Stimulated activated CD8-positive, alpha-beta memory T cell treated with anti-CD3 and anti-CD28 coated beads, Interleukin-7, amount 100 ng/mL, for 4 hours (primary cell): ENCODE data around the gene GNAQ.
"Not testable (repeated sequence)": the region's sequence is repeated elsewhere in the genome, so short reads cannot be mapped to it uniquely, and the experiment has no call there.

Source experiments
- DNase-seq, 2 donors: peaks; one replicate each; pipeline ENCODE4 v3.0.0-alpha.2; 2020; ENCODE audit warnings: low read depth in 2 of 2

The GNAQ gene

DNA sequence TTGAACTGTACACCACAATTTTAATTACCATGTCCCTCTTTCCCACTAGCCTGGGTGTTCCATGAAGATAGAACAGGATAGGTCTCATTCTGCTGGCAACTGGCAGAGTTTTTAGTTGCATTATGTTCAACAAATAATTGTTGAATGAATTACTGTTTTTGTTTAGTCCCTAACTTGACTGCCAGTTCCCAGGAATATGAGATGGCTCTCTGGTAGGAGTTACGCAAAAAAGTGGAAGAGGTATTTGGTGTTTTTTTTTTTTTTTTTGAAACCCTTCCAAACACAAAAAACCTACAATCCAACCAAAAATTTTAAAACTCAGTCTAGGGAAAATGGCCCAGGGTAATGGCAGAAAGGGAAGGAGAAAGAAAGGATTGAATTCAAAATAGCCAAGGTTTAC, 153.6 kb downstream of the GNAQ start:
- no peak for DNase-seq

DNA sequence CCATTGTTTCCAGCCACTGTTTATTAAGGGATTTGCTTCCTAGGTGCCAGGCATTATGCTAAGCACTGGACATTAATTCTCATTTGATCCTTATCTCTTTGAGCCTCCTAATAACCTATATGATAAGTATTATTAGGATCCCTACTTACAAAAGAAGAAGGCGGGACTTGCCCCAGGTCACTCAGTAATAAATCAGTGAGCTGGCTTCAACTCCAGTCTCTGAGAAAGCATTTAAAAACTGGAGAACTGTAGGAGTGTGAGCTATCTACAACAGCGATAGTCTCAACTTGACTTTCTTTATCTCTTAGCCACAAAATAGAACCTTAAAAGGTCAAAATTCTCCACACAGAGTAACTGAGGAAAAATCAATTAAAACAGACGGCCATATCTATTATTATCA, 155.0 kb downstream of the GNAQ start:
- no peak for DNase-seq

DNA sequence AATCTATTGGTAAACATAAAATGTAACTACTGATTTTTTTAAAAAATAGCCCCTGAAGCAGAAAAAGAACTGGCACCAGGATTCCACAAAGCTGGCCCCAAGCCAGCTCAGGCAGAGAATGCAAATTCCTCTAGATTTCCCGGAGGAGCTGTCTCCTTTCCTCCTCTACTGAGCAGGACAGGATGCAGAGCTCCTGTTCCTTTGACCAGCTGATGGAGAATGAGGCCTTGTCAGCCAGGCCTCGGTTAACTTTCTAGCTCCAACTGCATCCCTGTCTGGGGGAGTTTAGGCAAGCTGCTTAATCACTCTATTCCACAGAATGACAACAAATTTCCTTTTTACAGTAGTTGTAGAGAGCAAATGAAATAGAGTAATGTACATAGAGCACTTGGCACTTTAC, 155.5 kb downstream of the GNAQ start:
- DNase-seq, result no peak

DNA sequence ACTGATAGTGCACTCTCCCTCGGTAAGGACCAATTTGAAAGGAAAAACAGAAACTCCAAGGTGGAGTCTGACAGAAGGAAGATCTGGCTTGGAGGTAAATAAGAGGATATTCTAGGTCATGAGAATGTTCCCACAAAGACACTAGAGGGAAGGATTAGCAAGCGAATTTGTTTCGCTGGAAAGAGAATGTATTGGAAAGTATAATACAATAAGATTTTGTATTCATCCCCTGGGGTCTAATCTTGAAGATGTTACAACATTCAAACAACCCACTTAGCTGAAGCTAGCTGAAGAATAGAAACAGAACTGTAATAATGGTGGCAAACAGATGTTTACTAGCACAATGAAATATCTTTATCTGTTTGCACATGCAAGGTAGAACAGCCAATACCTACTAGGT, 158.7 kb downstream of the GNAQ start:
- DNase-seq, result no peak

DNA sequence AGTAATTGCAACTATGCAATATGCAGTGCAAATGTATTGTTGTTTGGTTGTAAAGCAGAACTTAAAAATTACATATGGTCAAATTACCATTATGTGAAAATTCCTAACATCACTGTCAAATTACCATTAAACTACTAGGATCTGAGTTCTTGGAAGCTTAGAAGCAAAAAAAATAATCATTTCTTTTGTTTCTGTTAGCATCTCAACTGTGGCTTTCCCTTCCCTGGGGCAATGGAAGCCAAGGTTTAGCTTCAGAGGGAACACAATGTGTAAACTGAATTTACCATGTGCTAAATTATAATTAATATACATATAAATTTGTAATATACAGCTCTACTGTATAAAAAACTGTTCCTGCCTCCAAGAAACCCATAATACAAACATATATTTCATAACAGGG, 159.4 kb downstream of the GNAQ start:
- DNase-seq, result no peak

DNA sequence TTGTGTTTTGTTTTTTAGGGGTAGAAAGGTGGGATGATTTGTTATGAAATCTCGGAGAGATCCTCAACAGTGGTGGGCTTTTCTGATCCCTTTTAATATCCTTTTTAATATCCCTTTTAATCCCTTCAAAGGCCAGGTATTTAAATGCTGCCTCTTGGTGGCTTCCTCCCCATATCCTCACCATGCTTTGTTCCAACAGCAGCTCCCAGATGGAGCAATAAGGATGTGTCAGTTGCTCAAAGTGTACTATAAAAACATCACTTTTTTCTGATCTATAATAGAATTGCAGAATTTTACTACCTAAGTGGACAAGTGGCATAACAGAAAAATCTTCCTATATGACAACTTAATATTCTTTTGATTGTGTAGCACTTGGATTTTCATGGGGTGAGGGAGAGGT, 160.1 kb downstream of the GNAQ start:
- no peak for DNase-seq

DNA sequence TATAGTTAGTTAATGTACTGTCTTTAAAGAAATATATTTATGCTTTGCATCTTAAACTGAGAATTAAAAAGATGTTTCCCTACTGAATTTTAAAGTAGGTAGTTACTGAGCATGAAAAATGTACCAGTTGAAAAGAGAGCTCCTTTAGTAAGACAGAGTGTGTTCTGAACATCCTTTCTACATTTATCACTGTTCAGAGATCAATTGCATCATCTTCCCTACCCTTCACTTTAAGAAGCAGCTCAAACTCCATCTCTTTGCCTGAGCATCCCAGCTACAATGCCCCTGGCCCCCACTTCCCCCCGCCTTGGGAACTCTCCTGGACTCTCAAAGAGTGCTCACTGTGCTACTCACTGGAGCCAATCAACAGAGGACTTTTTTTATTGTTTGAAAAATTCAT, 164.7 kb downstream of the GNAQ start:
- DNase-seq, result no peak

DNA sequence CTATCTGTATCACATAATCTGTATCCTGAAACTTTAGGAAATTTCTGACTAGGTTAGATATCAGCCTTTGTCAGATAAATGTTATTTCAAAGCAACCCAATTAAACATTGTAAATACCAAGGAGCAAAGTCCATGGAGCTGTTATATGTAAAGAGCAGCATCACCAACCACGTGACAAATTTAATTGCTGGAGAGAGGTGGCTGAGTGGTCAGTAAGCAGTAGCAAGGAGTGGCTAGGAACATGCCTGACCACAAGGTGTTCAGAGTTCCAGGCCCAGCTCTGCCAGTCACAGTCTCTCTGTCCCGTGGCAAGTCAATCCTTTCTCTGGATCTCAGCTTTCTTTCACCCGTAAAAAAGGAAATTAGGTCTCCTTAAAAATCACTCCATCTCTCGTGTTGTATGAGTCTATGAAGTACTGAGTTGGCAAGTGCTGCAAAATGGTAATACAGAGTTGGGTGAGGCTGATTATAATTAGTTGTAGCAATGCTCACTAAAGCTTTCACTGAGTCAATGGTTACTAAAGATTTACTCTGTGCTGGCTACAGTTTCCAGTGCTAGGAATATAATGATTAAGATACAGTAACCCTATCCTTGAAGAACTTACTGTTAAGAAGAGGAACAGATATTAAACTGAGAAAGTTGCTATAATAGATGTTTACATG, 166.1 kb downstream of the GNAQ start:
- DNase-seq, result no peak

DNA sequence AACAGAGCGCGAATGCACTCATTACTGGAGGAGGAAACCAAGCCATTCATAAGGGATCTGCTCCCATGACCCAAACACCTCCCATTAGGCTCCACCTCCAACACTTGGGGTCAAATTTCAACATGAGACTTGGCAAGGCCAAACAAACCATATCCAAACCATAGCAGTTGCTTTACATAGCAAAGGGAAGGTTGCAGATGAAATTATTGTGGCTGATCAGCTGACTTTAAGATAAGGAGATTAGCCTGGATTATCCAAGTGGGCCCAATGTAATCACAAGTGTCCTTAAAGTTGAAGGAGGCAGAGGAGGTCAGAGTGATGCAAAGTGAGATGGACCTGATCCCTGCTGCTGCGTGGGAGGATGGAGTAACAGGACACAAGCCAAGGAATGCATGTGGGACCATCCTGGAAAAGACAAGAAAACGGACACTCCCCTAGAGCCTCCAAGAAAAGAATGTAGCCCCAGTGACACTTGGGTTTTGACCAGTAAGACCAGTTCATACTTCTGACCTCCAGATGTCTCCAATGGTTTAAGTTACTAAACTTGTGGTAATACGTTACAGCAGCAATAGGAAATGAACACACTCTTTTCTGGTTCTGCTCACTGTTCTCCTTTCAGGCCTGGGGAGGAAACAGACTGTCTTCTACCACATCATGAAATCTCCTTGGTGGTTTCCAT, 167.3 kb downstream of the GNAQ start:
- DNase-seq, result no peak

DNA sequence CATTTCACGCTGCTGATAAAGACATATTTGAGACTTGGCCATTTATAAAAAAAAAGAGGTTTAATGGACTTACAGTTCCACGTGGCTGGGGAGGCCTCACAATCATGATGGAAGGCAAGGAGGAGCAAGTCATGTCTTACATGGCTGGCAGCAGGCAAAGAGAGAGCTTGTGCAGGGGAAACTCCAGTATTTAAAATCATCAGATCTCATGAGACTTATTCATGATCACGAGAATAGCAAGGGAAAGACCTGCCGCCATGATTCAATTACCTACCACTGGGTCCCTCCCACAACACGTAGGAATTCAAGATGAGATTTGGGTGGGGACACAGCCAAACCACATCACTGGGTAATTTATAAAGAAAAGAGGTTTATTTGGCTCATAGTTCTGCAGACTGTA, 168.0 kb downstream of the GNAQ start:
- not testable (repeated sequence) for DNase-seq

DNA sequence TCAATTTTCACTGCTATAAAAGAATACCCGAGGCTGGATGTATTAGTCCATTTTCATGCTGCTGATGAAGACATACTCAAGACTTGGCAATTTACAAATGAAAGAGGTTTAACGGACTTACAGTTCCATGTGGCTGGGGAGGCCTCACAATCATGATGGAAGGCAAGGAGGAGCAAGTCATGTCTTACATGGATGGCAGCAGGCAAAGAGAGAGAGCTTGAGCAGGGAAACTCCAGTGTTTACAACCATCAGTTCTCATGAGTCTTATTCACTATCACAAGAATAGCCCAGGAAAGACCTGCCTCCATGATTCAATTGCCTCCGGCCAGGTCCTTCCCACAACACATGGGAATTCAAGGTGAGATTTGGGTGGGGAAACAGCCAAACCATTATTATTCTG, 170.7 kb downstream of the GNAQ start:
- DNase-seq, result not testable (repeated sequence)

DNA sequence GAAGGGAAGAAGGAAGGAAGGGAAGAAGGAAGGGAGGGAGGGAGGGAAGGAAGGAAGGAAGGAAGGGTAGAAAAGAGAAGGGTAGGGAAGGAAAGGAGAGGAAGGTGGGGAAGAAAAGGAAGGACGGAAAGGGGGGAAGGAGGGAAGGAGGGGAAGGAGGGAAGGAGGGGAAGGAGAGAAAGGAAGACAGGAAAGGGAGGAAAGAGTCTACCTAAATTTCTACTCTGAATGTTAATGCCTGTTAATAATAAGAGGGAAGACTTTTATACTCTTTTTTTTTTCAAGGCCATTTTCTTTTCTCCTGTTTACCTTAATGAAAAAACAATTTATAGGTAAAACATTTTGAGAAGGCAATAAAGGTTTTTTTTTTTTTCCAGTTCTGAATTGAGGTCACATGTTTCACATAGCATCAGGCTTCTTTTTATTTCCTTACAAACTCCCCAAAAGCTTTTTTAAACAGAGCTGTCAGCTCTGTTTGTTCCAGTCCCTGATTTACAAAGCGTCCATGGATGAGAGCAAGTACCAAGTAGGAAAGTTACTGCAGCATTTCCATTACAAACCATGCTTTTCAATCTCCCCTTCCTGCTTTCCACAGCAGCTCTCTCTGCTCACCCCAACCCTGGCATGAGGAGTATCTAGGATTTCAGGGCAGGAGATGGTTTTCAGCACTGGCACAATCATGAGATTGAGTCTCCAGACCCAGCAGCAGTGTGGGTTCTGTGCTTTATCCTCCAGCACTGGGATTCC, 173.9 kb downstream of the GNAQ start:
- no peak for DNase-seq

DNA sequence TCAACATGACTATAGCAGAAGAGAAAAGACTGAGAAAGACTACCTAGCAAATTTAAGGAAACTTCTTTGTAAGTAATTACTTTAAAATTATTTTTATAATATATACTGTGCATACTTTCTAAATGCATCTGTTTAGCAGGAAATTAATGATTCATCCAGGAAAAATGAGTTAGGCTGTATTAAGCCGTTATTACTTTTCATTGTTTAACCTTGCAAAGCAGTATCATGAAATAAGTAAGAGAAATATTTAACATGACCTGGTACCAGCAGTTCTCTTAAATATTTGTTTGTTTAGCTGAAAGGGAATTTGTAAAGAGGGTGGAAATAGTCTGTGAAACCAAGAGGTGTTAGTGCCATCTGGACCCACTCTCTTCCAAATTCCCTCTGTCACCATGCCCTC, 175.0 kb downstream of the GNAQ start:
- no peak for DNase-seq

DNA sequence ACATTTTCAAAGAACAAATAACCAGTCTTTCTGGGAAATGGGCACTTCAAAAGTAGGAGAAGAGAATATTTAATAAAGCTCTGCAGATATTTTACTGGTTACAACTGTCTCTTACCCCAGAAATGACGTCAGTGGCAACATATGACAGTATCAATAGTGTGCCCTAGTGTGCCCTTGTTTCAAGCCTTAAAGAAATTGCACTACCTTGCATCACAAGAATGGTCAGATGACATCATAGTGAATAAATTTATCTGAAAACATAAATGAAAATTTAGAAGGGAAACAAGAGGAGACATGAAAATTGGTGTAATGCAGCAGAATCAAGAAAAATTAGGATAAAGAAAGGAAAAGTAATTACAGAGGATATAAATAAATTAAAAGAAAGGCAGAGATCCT, 176.7 kb downstream of the GNAQ start:
- no peak for DNase-seq

DNA sequence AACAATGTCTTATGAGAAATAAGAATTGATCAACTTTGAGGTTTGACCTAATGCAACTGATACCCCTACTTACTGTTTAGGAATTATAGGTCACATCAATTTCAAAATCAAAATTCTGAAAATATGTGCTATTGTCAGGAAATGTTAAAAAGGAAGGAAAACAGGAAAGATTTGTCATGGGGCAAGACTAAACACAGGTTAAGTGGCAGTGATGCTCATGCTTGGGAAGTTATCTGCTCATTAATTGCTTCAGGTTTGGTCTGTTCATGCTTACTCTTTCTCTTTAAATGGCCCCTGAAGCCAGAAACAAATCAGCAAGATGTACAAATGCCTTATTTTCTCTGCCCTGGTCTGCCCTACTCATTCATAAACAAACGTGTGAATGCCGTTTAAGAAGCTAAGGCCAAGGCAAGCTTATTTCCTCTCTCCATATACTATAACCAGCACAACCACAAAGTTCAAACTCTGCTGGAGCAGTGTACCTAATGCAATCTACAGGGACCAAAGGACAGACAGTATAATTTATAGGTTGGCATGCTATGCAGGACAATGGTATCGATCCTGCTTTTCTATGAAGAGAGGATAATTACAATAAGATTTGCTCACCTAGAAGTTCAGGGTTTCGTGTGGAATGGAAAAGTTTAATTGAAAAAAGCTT, 177.2 kb downstream of the GNAQ start:
- no peak for DNase-seq

DNA sequence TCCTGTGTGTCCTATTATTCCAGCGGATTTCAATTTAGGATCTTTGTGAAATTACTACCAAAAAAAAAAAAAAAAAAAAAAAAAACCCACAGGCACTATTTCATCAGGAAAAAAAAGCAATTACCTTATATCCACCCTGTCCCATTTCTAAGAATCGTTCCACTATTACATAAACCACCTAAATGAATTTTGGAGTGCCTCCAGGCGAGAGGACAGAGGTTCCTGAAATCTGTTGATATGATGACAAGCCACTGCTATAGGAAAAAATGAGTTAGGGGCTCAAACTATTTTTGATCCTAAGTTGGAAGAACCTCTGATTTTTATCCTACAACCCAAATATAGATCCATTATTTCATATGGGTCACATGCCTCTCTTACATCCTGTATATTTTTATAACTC, 177.9 kb downstream of the GNAQ start:
- DNase-seq, result no peak

DNA sequence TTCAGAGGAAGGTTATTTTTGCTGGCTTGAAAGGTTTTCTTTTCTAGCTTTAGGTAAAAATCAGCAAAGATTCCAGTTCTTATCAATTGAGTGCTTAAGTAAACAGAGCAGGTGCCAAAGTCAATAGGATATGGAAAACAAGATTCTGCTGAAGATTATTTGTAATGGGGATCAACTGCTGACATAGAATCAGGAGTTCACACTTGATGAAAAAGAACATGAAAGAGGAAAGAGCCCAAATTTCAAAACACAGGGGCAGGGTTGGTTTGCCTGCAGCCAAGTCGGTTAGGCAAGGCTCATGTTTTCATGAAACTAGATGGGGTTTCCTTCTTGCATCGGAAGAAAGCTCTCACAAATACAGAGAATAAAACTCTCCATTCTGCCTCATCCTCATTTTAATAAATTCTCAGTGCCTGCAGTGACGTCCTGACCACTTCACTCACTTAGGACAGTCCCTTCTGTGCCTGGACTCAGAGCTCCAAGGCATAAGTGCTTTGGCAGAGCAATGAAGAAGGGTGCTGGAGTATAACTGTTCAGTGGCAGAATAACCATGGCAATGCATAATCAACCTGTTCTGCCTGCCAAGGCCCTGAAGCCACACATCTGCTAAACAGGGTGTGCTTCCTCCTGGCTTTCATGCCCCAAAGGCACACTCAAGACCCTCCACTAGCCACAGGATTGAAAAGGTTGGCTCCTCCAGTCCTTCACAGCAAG, 179.6 kb downstream of the GNAQ start:
- no peak for DNase-seq

DNA sequence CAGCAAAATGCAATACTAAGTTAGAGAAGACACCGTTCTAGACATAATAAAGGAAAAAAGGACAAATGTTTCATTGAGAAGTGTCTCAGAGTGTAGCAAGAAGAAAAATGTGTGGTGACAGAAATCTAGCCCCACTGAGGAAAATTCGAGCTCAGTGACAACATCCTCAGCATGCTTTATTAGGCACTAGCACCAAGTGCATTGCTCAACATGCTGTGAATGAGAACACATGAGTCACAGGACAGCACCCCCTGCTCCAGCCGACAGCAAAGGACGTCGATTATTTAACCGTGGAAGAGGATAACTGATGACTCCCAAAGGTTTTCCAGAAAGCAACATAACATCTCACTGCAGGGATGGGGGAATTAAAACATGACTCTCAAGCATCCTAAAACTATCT, 182.7 kb downstream of the GNAQ start:
- no peak for DNase-seq

DNA sequence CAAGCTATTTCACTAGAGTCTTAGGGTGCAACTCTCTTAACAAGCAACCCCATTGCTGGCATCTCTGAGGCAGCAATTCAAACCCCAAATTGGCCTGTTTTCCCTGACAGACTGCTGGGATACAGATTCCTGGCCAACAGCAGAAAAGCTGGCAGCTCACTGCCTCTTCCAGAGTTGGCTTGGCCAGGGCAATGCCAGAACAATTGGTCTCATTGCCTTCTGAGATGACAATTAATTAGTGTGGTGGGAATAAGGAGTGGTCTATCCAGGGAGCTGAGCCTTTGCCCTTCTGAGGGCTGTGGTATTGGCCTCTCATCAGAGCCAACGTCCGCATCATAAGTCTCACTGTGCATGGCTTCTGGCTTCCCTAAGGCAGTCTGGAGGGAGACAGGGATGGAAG, 183.2 kb downstream of the GNAQ start:
- DNase-seq, result no peak

DNA sequence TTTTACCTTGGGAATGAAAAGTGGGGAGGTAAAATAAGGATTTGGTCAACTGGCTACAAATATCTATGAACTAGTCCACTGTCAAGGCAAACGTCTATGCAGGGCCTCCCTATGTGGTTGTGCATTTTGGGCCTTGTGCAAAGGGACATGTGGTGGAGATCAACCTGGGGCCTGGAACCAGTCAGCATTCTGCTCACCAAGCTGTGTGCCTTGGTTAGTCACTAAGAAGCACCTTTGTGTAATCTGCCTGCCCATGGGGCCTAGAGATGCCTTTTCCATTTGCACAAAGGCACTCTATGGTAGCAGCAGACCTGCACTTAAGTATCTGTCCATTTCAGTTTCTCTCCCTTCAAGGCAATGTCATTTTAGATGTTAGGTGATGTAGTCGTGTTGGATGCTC, 184.0 kb downstream of the GNAQ start:
- DNase-seq, result no peak

DNA sequence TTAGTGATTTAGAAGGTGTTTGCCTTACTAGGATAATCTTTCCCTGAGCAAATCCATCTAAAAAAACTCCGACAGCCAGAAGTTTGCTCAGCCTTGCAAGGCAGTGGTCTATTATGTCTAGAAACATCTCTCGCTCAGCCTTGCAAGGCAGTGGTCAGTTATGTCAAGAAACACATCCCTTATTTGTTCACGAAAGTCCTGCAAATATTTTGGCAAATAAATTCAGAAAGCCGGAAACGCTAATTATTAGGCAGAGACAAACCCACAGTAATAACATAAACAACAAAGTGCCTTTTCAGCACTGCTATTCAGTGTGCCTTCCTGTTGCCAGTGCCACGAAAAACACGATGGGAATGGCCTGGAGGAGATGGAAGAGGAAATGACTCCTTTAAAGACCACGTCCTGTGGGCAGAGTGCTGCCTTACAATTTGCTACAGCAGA, 184.5 kb downstream of the GNAQ start:
- no peak for DNase-seq

DNA sequence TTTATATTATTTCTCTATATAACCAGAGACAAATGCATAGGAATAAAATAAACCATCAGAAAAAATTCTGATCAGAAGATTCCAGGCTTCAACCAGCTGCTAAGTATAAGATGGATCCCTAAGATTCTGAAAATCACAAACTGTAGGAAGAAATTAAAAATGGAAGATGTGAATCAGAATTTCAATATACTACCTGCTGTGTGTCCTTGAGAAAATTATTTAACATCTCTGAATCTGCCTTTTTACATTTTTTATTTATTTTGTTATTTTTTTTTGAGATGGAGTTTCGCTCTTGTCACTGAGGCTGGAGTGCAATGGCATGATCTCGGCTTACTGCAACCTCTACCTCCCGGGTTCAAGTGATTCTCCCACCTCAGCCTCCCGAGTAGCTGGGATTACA, 187.2 kb downstream of the GNAQ start:
- DNase-seq, result no peak
